EL (cell line): ENCODE measurements around the gene LRCH4.
"Not testable (repeated sequence)": the region's sequence is repeated elsewhere in the genome, so short reads cannot be mapped to it uniquely, and the experiment has no call there.

ENCODE experiments used
- DNase-seq: peaks from one replicate; pipeline ENCODE4 v3.0.0-alpha.2; 2016

LRCH4 gene

GRCh38 chr7:100543586-100543985 lies 42.3 kb downstream of the LRCH4 start:
- DNase-seq: no peak

DNA sequence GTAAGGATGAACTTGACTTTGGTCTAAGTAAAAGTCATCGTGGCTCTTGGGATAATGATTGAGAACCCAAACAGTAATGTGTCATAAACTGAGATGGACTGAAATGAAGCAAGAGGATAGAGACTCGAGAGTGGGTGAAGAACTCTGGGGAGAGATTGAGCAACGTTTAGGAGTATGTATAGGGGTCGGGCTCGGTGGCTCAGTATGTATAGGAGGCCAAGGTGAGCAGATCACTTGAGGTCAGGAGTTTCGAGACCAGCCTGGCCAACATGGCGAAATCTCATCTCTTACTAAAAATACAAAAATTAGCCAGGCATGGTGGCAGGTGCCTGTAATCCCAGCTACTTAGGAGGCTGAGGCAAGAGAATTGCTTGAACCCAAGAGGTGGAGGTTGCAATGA lies 44.6 kb downstream of the LRCH4 start:
- DNase-seq: not testable (repeated sequence)

- no peak for DNase-seq
Measured at GRCh38 chr7:100540073-100540723, 45.7 kb downstream of the LRCH4 start.

- no peak for DNase-seq
Measured at GRCh38 chr7:100539436-100540006, 46.4 kb downstream of the LRCH4 start.

GRCh38 chr7:100538654-100539435 lies 47.1 kb downstream of the LRCH4 start, which contains the start of gene AGFG2:
Gene AGFG2, plus strand, starts transcription at chr7:100539203. Its CDS starts 144 bp downstream, at chr7:100539347.
- peak; percentile 100 for DNase-seq

- no peak for DNase-seq
Measured at GRCh38 chr7:100538348-100538653, 47.6 kb downstream of the LRCH4 start.

- not testable (repeated sequence) for DNase-seq
Measured at GRCh38 chr7:100536695-100537094, 49.2 kb downstream of the LRCH4 start.

DNA sequence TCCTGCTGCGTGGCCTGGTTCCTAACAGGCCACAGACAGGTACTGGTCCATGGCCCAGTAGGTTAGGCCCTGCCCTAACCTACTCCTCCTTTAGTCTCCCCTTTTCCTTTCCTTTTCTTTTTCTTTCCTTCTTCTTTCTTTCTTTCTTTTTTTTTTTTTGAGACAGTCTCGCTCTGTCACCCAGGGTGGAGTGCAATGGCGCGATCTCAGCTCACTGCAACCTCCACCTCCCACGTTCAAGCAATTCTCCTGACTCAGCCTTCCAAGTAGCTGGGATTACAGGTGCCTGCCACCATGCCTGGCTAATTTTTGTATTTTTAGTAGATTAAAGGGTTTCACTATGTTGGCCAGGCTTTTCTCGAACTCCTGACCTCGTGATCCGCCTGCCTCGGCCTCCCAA lies 49.9 kb downstream of the LRCH4 start:
- DNase-seq: not testable (repeated sequence)

- DNase-seq: no peak
Measured at GRCh38 chr7:100532165-100533022, 53.5 kb downstream of the LRCH4 start.

DNA sequence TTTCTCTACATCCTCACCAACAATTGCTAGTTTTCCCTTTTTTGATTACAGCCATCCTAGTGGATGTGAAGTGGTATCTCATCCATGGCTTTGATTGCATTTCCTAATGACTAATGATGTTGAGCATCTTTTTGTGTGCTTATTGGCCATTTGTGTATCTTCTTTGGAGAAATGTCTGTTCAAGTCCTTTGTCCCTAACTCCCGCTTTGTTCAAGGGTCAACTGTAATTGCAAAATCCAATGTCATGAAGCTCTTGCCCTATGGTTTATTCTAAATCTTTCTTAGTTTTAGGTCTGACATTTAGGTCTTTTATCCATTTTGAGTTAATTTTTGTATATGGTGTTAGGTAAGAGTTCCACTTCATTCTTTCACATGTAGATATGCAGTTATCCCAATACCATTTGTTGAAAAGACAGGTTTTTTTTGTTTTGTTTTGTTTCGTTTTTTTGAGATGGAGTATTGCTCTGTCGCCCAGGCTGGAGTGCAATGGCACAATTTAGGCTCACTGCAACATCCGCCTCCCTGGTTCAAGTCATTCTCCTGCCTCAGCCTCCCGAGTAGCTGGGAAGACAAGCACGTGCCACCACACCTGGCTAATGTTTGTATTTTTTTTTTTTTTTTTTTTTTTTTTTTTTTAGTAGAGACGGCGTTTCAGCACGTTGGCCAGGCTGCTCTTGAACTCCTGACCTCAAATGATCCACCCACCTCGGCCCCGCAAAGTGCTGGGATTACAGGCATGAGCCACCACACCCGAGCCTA lies 57.6 kb downstream of the LRCH4 start:
- not testable (repeated sequence) for DNase-seq
